Activated T-cell treated with anti-CD3 and anti-CD28 coated beads, Interleukin-2, amount 50 U/mL, for 72 hours (primary cell): ENCODE data around the gene SNAP25. TPM values are rescaled to one million over a fixed set of nuclear protein-coding genes. Genes with fewer than 3 reads are reported as not detected.
A peak's percentile ranks its signal among the peaks of the same experiment; 100 is the strongest.

Experiments
- ATAC-seq, 2 donors: fragments of 150-1000 bp; cut with Tn5 transposase; replicated peaks in 1 of 2; 2 replicates each; pipeline ENCODE4 v1.10.0; 2021; ENCODE audit warnings: moderate library complexity in 2 of 2, mild to moderate bottlenecking in 1 of 2
- DNase-seq, 2 donors: peaks; one replicate each; pipeline ENCODE4 v3.0.0; 2021 to 2022; ENCODE audit warnings: mixed read lengths in 1 of 2
- H3K27ac Mint-ChIP-seq: one replicate; pipeline ENCODE4 v1.8.0; 2022; ENCODE audit warnings: mild to moderate bottlenecking, moderate library complexity, mixed read lengths
- H3K27me3 Mint-ChIP-seq: one replicate; pipeline ENCODE4 v1.8.0; 2022; ENCODE audit warnings: low read depth, mixed read lengths
- H3K36me3 Mint-ChIP-seq, 2 donors: one replicate each; pipeline ENCODE4 v1.8.0; 2022; ENCODE audit warnings: mixed read lengths in 2 of 2, mild to moderate bottlenecking in 1 of 2; ENCODE audit not compliant: insufficient read depth in 2 of 2
- H3K4me1 Mint-ChIP-seq: one replicate; pipeline ENCODE4 v1.8.0; 2022; ENCODE audit warnings: low read depth, mixed read lengths
- H3K4me3 Mint-ChIP-seq, 2 donors: one replicate each; pipeline ENCODE4 v1.8.0; 2022; ENCODE audit warnings: mild to moderate bottlenecking in 2 of 2, mixed read lengths in 2 of 2, moderate library complexity in 2 of 2
- H3K9me3 Mint-ChIP-seq, 2 donors: one replicate each; pipeline ENCODE4 v1.8.0; 2022; ENCODE audit warnings: mixed read lengths in 2 of 2
- total RNA-seq, 2 donors: library from RNA; stranded (reverse); gene quantifications; one replicate each; pipeline ENCODE4 v1.2.3, GENCODE V29; 2022

The SNAP25 gene
- total RNA-seq, 2 donors from 2014 or later = 5.6 to 6.9 TPM

GRCh38 chr20:10322073-10323012, 103.7 kb downstream of the SNAP25 start:
- no peaks in the 10 kb centered on the region for H3K4me1 Mint-ChIP-seq
- no peaks in the 10 kb centered on the region for H3K36me3 Mint-ChIP-seq
- DNase-seq = no peak
- peaks cover 20% of the 10 kb centered on the region for H3K27me3 Mint-ChIP-seq
- peaks cover 0 to 4% of the 10 kb centered on the region in 2 donors for H3K9me3 Mint-ChIP-seq
- H3K4me3 Mint-ChIP-seq = no peak overlapping the region
- H3K27ac Mint-ChIP-seq = no peak overlapping the region
- ATAC-seq = no peak

- DNase-seq (no peak), ATAC-seq (no peak)
- Mint-ChIP-seq H3K4me3 (no peak overlapping the region), H3K4me1 (no peaks in the 10 kb centered on the region), H3K27me3 (peaks cover 20% of the 10 kb centered on the region), H3K36me3 (no peaks in the 10 kb centered on the region), H3K9me3 (peaks cover 0 to under 1% of the 10 kb centered on the region in 2 donors), H3K27ac (no peak overlapping the region)
These were observed 105.1 kb downstream of the SNAP25 start for GRCh38 chr20:10323729-10324128.

GRCh38 chr20:10324198-10324847, 105.7 kb downstream of the SNAP25 start:
- Mint-ChIP-seq H3K4me1 (no peaks in the 10 kb centered on the region), H3K9me3 (no peaks in the 10 kb centered on the region), H3K27ac (no peak overlapping the region), H3K4me3 (no peak overlapping the region), H3K36me3 (no peaks in the 10 kb centered on the region), H3K27me3 (peaks cover 20% of the 10 kb centered on the region)
- no peak for DNase-seq
- no peak for ATAC-seq

- Mint-ChIP-seq H3K9me3 (no peaks in the 10 kb centered on the region), H3K4me1 (no peaks in the 10 kb centered on the region), H3K36me3 (no peaks in the 10 kb centered on the region), H3K4me3 (no peak overlapping the region), H3K27ac (no peak overlapping the region), H3K27me3 (peaks cover 12% of the 10 kb centered on the region)
- DNase-seq (no peak), ATAC-seq (no peak)
These were observed 110.2 kb downstream of the SNAP25 start for GRCh38 chr20:10328897-10329255.

- no peaks in the 10 kb centered on the region for H3K36me3 Mint-ChIP-seq
- no peak overlapping the region for H3K4me3 Mint-ChIP-seq
- DNase-seq (no peak), ATAC-seq (no peak)
- H3K27ac Mint-ChIP-seq = no peak overlapping the region
- H3K9me3 Mint-ChIP-seq = no peaks in the 10 kb centered on the region
- no peaks in the 10 kb centered on the region for H3K4me1 Mint-ChIP-seq
- H3K27me3 Mint-ChIP-seq = peaks cover 15% of the 10 kb centered on the region
These were observed 110.9 kb downstream of the SNAP25 start for GRCh38 chr20:10329387-10330005.

GRCh38 chr20:10330071-10330470, 111.4 kb downstream of the SNAP25 start:
- Mint-ChIP-seq H3K27me3 (peaks cover 15% of the 10 kb centered on the region), H3K9me3 (no peaks in the 10 kb centered on the region), H3K27ac (no peak overlapping the region), H3K4me3 (no peak overlapping the region), H3K36me3 (no peaks in the 10 kb centered on the region), H3K4me1 (no peaks in the 10 kb centered on the region)
- DNase-seq (no peak), ATAC-seq (no peak)

- Mint-ChIP-seq H3K27me3 (peaks cover 15% of the 10 kb centered on the region), H3K4me1 (peaks cover under 1% of the 10 kb centered on the region), H3K4me3 (no peak overlapping the region), H3K36me3 (no peaks in the 10 kb centered on the region), H3K9me3 (no peaks in the 10 kb centered on the region), H3K27ac (no peak overlapping the region)
- DNase-seq (no peak), ATAC-seq (no peak)
These were observed 114.2 kb downstream of the SNAP25 start for GRCh38 chr20:10332656-10333415.

- no peaks in the 10 kb centered on the region for H3K9me3 Mint-ChIP-seq
- no peak for DNase-seq
- no peak overlapping the region for H3K4me3 Mint-ChIP-seq
- peaks cover 8% of the 10 kb centered on the region for H3K4me1 Mint-ChIP-seq
- ATAC-seq = peak; percentile 18 to 71
- no peak overlapping the region for H3K27ac Mint-ChIP-seq
- peaks cover 8% of the 10 kb centered on the region for H3K27me3 Mint-ChIP-seq
- no peaks in the 10 kb centered on the region for H3K36me3 Mint-ChIP-seq
These were observed 118.5 kb downstream of the SNAP25 start for GRCh38 chr20:10336959-10337729.

- H3K36me3 Mint-ChIP-seq = no peaks in the 10 kb centered on the region
- ATAC-seq (no peak), DNase-seq (no peak)
- peaks cover 11% of the 10 kb centered on the region for H3K27me3 Mint-ChIP-seq
- no peaks in the 10 kb centered on the region for H3K9me3 Mint-ChIP-seq
- no peak overlapping the region for H3K4me3 Mint-ChIP-seq
- peak overlapping the region; percentile 30 for H3K27ac Mint-ChIP-seq
- peaks cover 8% of the 10 kb centered on the region for H3K4me1 Mint-ChIP-seq
These were observed 120.0 kb downstream of the SNAP25 start for GRCh38 chr20:10338426-10339180.

- H3K27me3 Mint-ChIP-seq = peaks cover 5% of the 10 kb centered on the region
- peaks cover 8% of the 10 kb centered on the region for H3K4me1 Mint-ChIP-seq
- H3K27ac Mint-ChIP-seq = no peak overlapping the region
- ATAC-seq = no peak
- no peak for DNase-seq
- H3K9me3 Mint-ChIP-seq = no peaks in the 10 kb centered on the region
- no peak overlapping the region for H3K4me3 Mint-ChIP-seq
- no peaks in the 10 kb centered on the region for H3K36me3 Mint-ChIP-seq
These were observed 121.0 kb downstream of the SNAP25 start for GRCh38 chr20:10339609-10340008.

- H3K27me3 Mint-ChIP-seq = peaks cover 5% of the 10 kb centered on the region
- DNase-seq (no peak), ATAC-seq (no peak)
- no peak overlapping the region for H3K4me3 Mint-ChIP-seq
- peaks cover 8% of the 10 kb centered on the region for H3K4me1 Mint-ChIP-seq
- no peaks in the 10 kb centered on the region for H3K9me3 Mint-ChIP-seq
- H3K36me3 Mint-ChIP-seq = no peaks in the 10 kb centered on the region
- H3K27ac Mint-ChIP-seq = no peak overlapping the region
These were observed 123.5 kb downstream of the SNAP25 start for GRCh38 chr20:10342152-10342551.

- Mint-ChIP-seq H3K27ac (no peak overlapping the region), H3K27me3 (peaks cover 5% of the 10 kb centered on the region), H3K9me3 (peaks cover 0 to 4% of the 10 kb centered on the region in 2 donors), H3K36me3 (no peaks in the 10 kb centered on the region), H3K4me3 (no peak overlapping the region), H3K4me1 (no peaks in the 10 kb centered on the region)
- DNase-seq = no peak
- no peak for ATAC-seq
These were observed 126.3 kb downstream of the SNAP25 start for GRCh38 chr20:10344953-10345352.
